ENCODE measurements around the gene SLC24A3.
A peak's percentile ranks its signal among the peaks of the same experiment; 100 is the strongest.
"Not testable (repeated sequence)": the region's sequence is repeated elsewhere in the genome, so short reads cannot be mapped to it uniquely, and the experiment has no call there.

SLC24A3 gene

GRCh38 chr20:19730706-19731105 is 518.3 kb downstream of the SLC24A3 start:
- no peak for DNase-seq

GRCh38 chr20:19734811-19735210 is 522.4 kb downstream of the SLC24A3 start:
- DNase-seq, result no peak

GRCh38 chr20:19735446-19735845 is 523.0 kb downstream of the SLC24A3 start:
- DNase-seq, result peak; percentile 2 to 13

- DNase-seq, result no peak
Measured at GRCh38 chr20:19737025-19737424, 524.6 kb downstream of the SLC24A3 start.

GRCh38 chr20:19738951-19739350 is 526.5 kb downstream of the SLC24A3 start:
- DNase-seq, result no peak

GRCh38 chr20:19739351-19739750 is 526.9 kb downstream of the SLC24A3 start:
- no peak for DNase-seq

- DNase-seq, result no peak
Measured at GRCh38 chr20:19740512-19740911, 528.1 kb downstream of the SLC24A3 start.

GRCh38 chr20:19741924-19742323 is 529.5 kb downstream of the SLC24A3 start:
- DNase-seq, result no peak

- DNase-seq, result no peak
Measured at GRCh38 chr20:19742974-19743639, 530.7 kb downstream of the SLC24A3 start.

GRCh38 chr20:19743640-19743995 is 531.2 kb downstream of the SLC24A3 start:
- no peak for DNase-seq

GRCh38 chr20:19745106-19745505 is 532.7 kb downstream of the SLC24A3 start:
- DNase-seq, result no peak

GRCh38 chr20:19745584-19745983 is 533.1 kb downstream of the SLC24A3 start:
- no peak for DNase-seq

GRCh38 chr20:19746396-19746795 is 534.0 kb downstream of the SLC24A3 start:
- no peak for DNase-seq

GRCh38 chr20:19747903-19748302 is 535.5 kb downstream of the SLC24A3 start:
- no peak for DNase-seq

GRCh38 chr20:19748681-19749080 is 536.2 kb downstream of the SLC24A3 start:
- DNase-seq, result no peak

GRCh38 chr20:19749618-19750071 is 537.2 kb downstream of the SLC24A3 start:
- DNase-seq, result no peak

GRCh38 chr20:19750101-19750606 is 537.7 kb downstream of the SLC24A3 start:
- no peak for DNase-seq

GRCh38 chr20:19750907-19751636 is 538.6 kb downstream of the SLC24A3 start:
- no peak for DNase-seq

- DNase-seq, result not testable (repeated sequence)
Measured at GRCh38 chr20:19754201-19754600, 541.8 kb downstream of the SLC24A3 start.

- no peak for DNase-seq
Measured at GRCh38 chr20:19756761-19757486, 544.5 kb downstream of the SLC24A3 start.

GRCh38 chr20:19757487-19758132 is 545.2 kb downstream of the SLC24A3 start:
- DNase-seq, result peak in 1 of 2 donors; percentile 69

GRCh38 chr20:19758133-19758500 is 545.7 kb downstream of the SLC24A3 start, which contains the start of gene RIN2:
TSS of gene RIN2 (plus strand) at chr20:19758258. CDS start at chr20:19889602, 131,344 bp downstream.
- DNase-seq, result peak in 1 of 2 donors; percentile 69

Measured in bone marrow (tissue), 2 donors.